HG03469 (cell line): ENCODE results near the gene COASY.
"Not testable (repeated sequence)": the region's sequence is repeated elsewhere in the genome, so short reads cannot be mapped to it uniquely, and the experiment has no call there.

Experiments
- ATAC-seq: cut with Tn5 transposase; IDR thresholded peaks from one replicate; pipeline ENCODE4 v1.9.1; 2021; ENCODE audit warnings: mild to moderate bottlenecking, moderate library complexity, moderate number of reproducible peaks; ENCODE audit not compliant: unreplicated experiment

Gene COASY

DNA sequence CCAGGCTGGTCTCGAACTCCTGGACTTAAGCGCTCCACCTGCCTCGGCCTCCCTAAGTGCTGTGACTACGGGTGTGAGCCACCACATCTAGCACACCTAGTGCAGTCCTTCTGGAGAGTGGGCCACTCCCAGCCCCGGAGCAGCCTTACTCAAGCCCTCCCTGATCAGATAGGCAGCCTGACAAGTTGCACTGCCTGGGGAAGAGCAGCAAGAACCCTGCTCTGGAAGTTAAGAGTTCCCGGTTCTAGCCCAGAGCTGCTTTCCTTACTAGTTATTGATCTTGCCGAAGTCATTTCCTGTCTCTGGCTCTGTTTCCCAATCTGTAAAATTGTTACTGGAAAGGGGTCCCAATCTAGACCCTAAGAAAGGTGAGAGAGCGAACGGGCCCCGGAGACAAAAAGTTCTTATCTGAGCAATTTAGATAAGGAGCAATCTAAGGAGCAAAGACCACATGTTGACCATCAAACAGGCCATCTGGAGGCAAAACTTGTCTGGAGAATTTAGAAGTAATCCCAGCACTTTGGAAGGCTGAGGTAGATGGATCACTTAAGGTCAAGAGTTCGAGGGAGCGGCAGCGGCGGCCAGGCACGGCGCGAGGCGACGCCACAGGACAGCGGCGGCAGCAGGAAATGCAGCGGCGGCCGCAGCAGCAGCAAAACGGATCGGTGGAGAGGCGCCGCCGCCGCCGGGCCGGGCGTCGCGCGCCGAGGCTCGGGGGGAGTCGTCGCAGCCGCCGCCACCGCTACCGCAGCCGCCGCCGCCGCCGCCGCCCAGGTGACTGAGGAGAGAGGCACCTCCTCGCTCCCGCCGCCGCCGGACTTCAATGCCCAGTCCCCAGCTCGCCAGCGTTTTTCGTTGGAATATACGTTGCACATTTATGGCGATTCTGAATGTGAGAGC lies 30.2 kb upstream of the COASY start:
- no peak for ATAC-seq

DNA sequence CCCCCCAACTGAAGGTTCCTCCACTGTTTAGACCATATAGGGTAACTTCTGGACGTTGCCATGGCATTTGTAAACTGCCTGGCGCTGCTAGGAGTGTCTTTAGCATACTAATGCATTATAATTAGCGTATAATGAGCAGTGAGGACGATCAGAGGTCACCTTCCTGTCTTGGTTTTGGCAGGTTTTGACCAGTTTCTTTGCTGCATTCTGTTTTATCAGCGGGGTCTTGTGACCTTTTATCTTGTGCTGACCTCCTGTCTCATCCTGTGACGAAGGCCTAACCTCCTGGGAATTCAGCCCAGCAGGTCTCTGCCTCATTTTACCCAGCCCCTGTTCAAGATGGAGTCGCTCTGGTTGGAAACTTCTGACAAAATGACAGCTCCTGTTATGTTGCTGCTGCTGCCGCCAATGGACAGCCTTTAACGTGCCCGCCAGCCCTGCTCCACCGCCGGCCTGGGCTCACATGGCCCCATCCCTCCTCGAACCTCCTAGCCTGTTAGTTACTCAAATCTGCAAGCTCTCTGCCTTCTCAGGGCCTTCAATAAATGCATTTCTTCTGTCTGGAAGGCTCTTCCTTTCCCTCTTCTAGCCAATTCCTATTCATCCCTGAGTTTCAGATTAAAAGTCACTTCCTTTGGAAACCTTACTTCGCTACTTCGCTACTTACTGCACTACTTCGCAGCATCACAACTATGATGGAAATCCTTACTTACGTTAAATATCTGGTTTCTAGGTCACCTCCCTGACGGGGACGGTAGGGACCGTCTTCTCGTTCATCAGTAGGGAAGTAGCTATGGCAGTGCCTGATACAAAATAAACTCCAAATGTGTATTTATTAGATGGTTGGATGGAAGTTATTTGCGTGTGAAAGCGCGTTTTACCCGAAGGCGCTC lies 26.5 kb upstream of the COASY start:
- no peak for ATAC-seq

DNA sequence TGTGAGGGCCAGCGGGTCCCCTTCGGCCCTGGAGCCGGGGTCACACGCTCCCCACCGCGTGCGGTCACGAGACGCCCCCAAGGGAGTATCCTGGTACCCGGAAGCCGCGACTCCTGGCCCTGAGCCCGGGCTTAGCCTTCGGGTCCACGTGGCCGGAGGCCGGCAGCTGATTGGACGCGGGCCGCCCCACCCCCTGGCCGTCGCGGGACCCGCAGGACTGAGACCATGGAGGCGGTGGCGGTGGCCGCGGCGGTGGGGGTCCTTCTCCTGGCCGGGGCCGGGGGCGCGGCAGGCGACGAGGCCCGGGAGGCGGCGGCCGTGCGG lies 25.9 kb upstream of the COASY start, which contains the start of gene NAGLU:
TSS of gene NAGLU (plus strand) at position 194 of the 324 bp plus-strand sequence. CDS start at position 226, 32 bp downstream.
- ATAC-seq = peak; percentile 61

DNA sequence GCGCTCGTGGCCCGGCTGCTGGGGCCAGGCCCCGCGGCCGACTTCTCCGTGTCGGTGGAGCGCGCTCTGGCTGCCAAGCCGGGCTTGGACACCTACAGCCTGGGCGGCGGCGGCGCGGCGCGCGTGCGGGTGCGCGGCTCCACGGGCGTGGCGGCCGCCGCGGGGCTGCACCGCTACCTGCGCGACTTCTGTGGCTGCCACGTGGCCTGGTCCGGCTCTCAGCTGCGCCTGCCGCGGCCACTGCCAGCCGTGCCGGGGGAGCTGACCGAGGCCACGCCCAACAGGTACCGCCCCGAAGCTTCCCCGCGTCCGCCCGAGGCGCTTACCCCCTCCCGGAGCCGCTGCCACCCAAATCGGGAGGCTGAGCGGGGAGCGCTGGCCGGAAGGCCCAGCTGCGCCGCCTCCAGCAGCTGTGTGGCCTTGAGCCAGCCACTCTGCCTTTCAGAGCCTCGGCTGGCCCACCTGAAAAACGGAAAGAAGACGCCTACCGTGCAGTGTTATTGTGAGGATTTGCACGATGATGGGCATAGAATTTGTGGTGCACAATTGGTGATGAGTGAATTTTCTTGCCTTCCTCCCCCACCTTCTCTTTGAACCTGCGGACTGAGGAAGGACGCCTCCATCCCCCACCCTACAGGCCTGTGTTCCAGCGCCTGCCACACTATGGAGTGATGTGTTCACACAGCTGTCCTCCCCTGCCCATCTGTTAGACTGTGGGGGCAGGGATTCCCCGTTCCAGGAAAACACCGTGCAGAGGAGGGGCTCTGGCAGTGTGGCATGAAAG lies 25.4 kb upstream of the COASY start:
- ATAC-seq = peak; percentile 28

- no peak for ATAC-seq
These were observed 24.7 kb upstream of the COASY start for GRCh38 chr17:42537156-42537805.

GRCh38 chr17:42537826-42538451 lies 24.0 kb upstream of the COASY start:
- no peak for ATAC-seq

DNA sequence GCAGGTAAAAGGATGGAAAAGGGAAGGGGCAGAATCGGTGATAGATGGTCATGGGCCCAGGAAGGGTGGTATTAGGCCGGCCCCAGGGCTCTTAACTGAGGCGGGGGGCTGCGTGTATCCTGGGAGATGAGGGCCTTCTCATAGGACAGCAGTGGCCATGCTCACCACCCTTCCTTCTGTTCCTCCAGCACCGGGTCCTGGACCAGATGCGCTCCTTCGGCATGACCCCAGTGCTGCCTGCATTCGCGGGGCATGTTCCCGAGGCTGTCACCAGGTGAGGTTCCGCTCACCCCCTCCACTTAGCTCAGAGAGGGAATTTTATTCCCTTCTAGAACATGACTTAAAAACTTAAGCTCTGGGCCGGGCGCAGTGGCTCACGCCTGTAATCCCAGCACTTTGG lies 23.5 kb upstream of the COASY start:
- no peak for ATAC-seq

- not testable (repeated sequence) for ATAC-seq
These were observed 21.4 kb upstream of the COASY start for GRCh38 chr17:42540558-42540957.

DNA sequence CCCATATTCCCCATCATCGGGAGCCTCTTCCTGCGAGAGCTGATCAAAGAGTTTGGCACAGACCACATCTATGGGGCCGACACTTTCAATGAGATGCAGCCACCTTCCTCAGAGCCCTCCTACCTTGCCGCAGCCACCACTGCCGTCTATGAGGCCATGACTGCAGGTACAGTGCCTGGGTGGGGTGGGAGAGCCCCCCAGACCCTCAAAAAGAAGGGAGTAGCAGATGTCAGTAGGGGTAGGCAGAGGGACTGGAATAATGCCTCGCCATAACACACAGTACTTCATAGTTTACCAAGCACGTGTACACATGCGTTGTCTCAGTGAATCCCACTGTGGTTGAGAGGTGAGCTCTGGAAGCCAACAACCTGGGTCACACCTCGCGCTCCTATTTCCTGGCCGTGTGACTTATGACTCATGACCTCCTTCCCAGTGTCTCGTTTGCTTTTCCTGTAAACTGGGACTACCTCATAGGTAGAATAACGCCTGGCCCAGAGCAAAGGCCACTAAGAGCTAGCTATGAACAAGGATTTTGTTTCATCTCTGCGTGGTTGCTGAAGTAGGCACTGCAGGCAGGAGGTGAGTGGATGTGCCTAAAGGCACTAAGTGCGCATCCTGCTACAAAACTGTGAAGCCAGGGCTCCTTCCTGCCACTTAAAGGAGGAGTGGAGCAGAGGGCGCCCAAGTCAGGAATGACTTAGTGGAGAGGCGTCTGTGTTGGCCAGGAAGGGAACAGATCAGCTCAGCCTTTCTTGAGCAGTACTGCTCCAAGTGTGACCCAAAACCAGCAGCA lies 20.7 kb upstream of the COASY start:
- ATAC-seq = no peak

DNA sequence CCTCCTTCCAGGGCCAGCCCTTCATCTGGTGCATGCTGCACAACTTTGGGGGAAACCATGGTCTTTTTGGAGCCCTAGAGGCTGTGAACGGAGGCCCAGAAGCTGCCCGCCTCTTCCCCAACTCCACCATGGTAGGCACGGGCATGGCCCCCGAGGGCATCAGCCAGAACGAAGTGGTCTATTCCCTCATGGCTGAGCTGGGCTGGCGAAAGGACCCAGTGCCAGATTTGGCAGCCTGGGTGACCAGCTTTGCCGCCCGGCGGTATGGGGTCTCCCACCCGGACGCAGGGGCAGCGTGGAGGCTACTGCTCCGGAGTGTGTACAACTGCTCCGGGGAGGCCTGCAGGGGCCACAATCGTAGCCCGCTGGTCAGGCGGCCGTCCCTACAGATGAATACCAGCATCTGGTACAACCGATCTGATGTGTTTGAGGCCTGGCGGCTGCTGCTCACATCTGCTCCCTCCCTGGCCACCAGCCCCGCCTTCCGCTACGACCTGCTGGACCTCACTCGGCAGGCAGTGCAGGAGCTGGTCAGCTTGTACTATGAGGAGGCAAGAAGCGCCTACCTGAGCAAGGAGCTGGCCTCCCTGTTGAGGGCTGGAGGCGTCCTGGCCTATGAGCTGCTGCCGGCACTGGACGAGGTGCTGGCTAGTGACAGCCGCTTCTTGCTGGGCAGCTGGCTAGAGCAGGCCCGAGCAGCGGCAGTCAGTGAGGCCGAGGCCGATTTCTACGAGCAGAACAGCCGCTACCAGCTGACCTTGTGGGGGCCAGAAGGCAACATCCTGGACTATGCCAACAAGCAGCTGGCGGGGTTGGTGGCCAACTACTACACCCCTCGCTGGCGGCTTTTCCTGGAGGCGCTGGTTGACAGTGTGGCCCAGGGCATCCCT lies 18.5 kb upstream of the COASY start:
- ATAC-seq = no peak

DNA sequence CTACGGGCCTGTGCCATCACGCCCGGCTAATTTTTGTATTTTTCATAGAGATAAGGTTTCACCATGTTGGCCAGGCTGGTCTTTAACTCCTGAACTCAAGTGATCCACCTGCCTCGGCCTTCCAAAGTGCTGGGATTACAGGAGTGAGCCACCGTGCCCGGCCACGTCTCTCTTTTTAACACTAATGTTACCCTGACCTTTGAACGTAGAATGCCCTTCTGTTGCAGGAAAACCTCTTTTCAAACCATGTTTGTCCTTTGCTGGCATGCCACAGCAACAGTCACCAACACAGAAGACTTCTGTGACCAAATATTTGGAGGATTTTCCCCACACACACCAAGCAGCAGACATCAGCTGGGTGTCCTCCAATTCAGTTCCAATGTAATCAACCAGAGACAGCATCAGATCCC lies 17.1 kb upstream of the COASY start:
- ATAC-seq = no peak

DNA sequence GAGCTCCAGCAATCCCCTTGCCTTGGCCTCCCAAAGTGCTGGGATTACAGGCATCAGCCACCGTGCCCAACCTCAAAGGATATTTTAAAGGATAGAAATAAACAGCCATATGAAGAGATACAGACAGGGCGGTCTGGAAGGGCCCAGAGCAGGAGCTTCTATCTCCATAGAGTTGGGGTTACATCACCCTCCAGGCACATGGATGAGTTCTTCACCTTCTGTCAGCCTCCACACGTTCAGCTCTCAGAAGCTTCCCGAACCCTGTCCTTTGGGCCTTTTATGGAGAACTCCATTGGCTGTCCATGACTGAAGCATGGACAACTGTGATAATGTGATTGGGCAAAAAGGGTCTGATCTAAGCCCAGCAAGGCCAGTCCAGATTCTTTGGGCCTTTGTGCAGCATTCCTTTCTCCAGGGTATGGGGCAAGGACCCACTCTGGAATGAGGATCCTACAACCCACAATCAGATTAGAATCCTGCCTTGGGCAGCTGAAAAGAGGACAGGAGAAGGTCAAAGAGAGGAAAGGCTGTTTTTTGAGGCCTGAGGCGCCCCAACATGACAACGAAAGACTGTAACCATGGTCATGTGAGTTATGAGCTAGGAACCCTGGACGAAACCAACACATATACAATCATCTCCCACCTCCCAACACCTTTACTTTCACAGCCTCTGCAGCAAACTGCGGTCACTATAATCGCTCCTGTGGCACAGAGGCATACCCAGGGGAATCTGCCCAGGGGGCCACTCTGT lies 16.0 kb upstream of the COASY start:
- ATAC-seq = not testable (repeated sequence)

DNA sequence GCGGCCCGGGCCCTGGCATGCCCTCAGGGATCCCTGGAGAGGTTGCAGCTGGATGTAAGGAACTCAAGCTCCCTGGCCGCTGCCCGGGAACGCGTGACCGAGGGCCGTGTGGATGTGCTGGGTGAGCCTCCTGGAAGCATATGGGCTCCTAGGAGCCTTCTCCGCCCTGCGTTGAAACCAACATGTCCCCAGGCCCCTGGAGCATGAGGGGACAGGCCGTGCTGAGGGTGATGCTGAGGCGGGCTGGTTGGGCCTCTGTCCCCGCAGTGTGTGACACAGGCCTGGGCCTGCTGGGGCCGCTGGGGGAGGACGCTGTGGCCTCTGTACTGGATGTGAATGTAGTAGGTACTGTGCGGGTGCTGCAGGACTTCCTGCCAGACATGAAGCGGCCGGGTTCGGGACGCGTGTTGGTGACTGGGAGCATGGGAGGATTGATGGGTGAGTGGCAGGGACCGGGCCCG lies 14.9 kb upstream of the COASY start:
- no peak for ATAC-seq

DNA sequence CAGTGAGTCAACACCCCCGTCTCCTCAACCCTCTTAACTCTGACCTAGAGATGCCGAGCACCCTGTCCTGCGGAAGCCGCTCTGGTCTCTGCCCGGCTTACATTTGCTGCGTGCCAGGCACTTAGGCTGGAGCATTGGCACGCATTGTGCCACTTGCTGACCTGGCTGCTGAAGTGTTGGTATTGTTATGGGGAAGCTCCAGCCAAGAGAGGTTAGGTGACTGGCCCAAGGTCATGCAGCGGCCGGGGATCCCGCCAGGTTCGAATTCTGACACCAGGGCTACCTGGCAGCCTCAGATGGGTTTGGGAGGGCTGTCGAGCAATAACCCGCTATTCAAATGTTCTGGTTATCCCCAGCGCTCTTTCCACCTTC lies 14.3 kb upstream of the COASY start:
- ATAC-seq = no peak

GRCh38 chr17:42548070-42548837 lies 13.7 kb upstream of the COASY start:
- ATAC-seq = no peak

DNA sequence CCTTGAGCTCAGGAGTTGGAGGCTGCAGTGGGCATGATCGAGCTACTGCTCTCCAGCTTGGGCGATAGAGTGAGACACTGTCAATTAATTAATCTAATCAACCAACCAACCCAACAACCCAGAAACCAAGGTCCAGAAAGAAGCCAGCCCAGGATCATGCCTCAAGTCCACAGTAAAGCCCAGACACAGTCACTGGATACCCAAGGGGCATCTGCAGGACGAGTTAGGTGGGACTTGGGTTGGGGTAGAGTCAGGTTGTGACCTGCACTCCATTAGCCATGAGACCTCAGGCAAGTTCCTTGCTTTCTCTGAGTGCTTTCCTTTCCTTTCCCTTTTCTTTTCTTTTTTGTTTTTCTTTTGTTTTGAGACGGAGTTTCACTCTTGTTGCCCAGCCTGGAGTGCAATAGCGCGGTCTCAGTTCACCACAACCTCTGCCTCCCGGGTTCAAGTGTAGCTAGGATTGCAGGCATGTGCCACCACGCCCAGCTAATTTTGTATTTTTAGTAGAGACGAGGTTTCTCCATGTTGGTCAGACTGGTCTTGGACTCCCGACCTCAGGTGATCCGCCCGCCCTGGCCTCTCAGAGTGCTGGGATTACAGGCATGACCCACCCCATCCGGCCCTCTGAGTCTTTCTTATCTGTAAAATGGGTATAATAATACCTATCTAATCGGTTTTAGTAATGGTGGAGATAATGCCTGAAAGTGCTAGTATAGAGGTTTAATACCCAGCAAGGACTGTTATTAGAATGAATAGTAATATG lies 12.8 kb upstream of the COASY start:
- ATAC-seq = no peak
